Astrocyte of the cerebellum (primary cell): Measurements from ENCODE around the gene SLC13A4.

ENCODE experiments used
- DNase-seq: peaks from one replicate; pipeline ENCODE4 v3.0.0-alpha.2; 2011; ENCODE audit warnings: low read depth
- H3K4me3 ChIP-seq: 2 replicates; pipeline ENCODE4 v1.5.1; 2011; ENCODE audit warnings: mild to moderate bottlenecking, low read depth, low read length, moderate library complexity
- CTCF ChIP-seq: IDR thresholded peaks from 2 replicates; pipeline ENCODE4 v1.5.1; 2012; ENCODE audit warnings: low read length, low read depth, moderate library complexity, mild to moderate bottlenecking; ENCODE audit errors: missing control alignments
- in situ Hi-C: cut with HindIII; loops from 2 replicates; pipeline ENCODE4 v1.10.0; 2017; ENCODE audit warnings: low sequenced_read_pairs

The SLC13A4 gene

GRCh38 chr7:135682191-135682590, 45.8 kb downstream of the SLC13A4 start:
- no peak for TF ChIP-seq CTCF
- in situ Hi-C loops, result no loop called here
- no peak overlapping the region for H3K4me3 ChIP-seq
- DNase-seq, result no peak

GRCh38 chr7:135681762-135682161, 46.2 kb downstream of the SLC13A4 start:
- no peak for TF ChIP-seq CTCF
- no peak for DNase-seq
- no peak overlapping the region for H3K4me3 ChIP-seq
- in situ Hi-C loops, result no loop called here

- H3K4me3 ChIP-seq, result no peak overlapping the region
Measured at GRCh38 chr7:135678612-135679575, 49.1 kb downstream of the SLC13A4 start.

GRCh38 chr7:135673360-135673706, 54.7 kb downstream of the SLC13A4 start:
- H3K4me3 ChIP-seq, result no peak overlapping the region
- TF ChIP-seq CTCF, result no peak
- DNase-seq, result peak; percentile 31
- in situ Hi-C loops, result loop anchor here (5.0 kb wide), 1 partner anchor 119 kb away; no protein-coding TSS in a partner anchor

More at GRCh38 chr7:135678612-135679575, 49.1 kb downstream of the SLC13A4 start:
- DNase-seq, result peak; percentile 98
- no peak for TF ChIP-seq CTCF
- in situ Hi-C loops, result no loop called here

GRCh38 chr7:135672560-135673359, 55.2 kb downstream of the SLC13A4 start:
- in situ Hi-C loops, result loop anchor here (5.0 kb wide), 1 partner anchor 120 kb away; no protein-coding TSS in a partner anchor
- peak; percentile 83 for TF ChIP-seq CTCF
- peak; percentile 78 for DNase-seq
- no peak overlapping the region for H3K4me3 ChIP-seq

GRCh38 chr7:135670179-135670578, 57.8 kb downstream of the SLC13A4 start:
- in situ Hi-C loops, result loop anchor here (5.0 kb wide), 1 partner anchor 122 kb away; no protein-coding TSS in a partner anchor
- no peak overlapping the region for H3K4me3 ChIP-seq
- TF ChIP-seq CTCF, result no peak
- DNase-seq, result no peak
